ENCODE results near the gene OSBPL7.

- no peak for TF ChIP-seq EZH2 (IDR thresholded peaks at IDR 0.05; ENCODE audit: borderline replicate concordance, insufficient read depth, low read depth, low read length, poor library complexity, severe bottlenecking)
- TF ChIP-seq, protein P1, sequence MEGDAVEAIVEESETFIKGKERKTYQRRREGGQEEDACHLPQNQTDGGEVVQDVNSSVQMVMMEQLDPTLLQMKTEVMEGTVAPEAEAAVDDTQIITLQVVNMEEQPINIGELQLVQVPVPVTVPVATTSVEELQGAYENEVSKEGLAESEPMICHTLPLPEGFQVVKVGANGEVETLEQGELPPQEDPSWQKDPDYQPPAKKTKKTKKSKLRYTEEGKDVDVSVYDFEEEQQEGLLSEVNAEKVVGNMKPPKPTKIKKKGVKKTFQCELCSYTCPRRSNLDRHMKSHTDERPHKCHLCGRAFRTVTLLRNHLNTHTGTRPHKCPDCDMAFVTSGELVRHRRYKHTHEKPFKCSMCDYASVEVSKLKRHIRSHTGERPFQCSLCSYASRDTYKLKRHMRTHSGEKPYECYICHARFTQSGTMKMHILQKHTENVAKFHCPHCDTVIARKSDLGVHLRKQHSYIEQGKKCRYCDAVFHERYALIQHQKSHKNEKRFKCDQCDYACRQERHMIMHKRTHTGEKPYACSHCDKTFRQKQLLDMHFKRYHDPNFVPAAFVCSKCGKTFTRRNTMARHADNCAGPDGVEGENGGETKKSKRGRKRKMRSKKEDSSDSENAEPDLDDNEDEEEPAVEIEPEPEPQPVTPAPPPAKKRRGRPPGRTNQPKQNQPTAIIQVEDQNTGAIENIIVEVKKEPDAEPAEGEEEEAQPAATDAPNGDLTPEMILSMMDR (IDR thresholded peaks at IDR 0.05), result no peak
These were observed 5.4 kb downstream of the OSBPL7 start for GRCh38 chr17:47816111-47816735.
